ENCODE results near the gene MVK.

- TF ChIP-seq CTCF (IDR thresholded peaks at IDR 0.05) (no peak), POLR2A (IDR thresholded peaks at IDR 0.05) (no peak), EP300 (IDR thresholded peaks at IDR 0.05) (no peak)
Measured at GRCh38 chr12:109575683-109576082, 2.1 kb downstream of the MVK start.
